WTC11 (cell line): Measurements from ENCODE around the gene ZNF426. TPM values are rescaled to one million over a fixed set of nuclear protein-coding genes. Genes with fewer than 3 reads are reported as not detected.

Experiments used
- total RNA-seq: library from RNA; stranded (reverse); gene quantifications from 3 replicates; pipeline ENCODE4 v1.2.3, GENCODE V29; 2021

The ZNF426 gene
- total RNA-seq, 1 experiment from 2014 or later: 30.3 TPM

Other genes starting within 250 kb of the ZNF426 start
- gene ZNF699, start 228.8 kb downstream of the ZNF426 start, total RNA-seq: 3.2 to 5.9 TPM (median 3.7 TPM) in 3 replicates
- gene ZNF559, start 214.5 kb downstream of the ZNF426 start, total RNA-seq: 12.5 to 15.1 TPM (median 12.9 TPM) in 3 replicates
- 4.0 to 5.5 TPM (median 5.5 TPM) in 3 replicates for gene ZNF177, start 175.6 kb downstream of the ZNF426 start, total RNA-seq
- 14.0 to 19.4 TPM (median 14.5 TPM) in 3 replicates for gene ZNF266, start 103.1 kb downstream of the ZNF426 start, total RNA-seq
- 4.4 to 5.8 TPM (median 4.9 TPM) in 3 replicates for gene ZNF560, start 40.0 kb downstream of the ZNF426 start, total RNA-seq
- gene ZNF121, start 45.9 kb upstream of the ZNF426 start, total RNA-seq: 181 to 203 TPM (median 185 TPM) in 3 replicates
- gene ZNF561, start 82.6 kb upstream of the ZNF426 start, total RNA-seq: 39.2 to 67.9 TPM (median 40.7 TPM) in 3 replicates
- 18.4 to 24.6 TPM (median 23.1 TPM) in 3 replicates for gene ZNF562, start 136.5 kb upstream of the ZNF426 start, total RNA-seq
- 11.2 to 12.2 TPM (median 11.6 TPM) in 3 replicates for gene ZNF846, start 230.1 kb upstream of the ZNF426 start, total RNA-seq